ENCODE data around the gene RNF157. TPM values are rescaled to one million over a fixed set of nuclear protein-coding genes. Genes with fewer than 3 reads are reported as not detected.
A peak's percentile ranks its signal among the peaks of the same experiment; 100 is the strongest.

Gene RNF157
- total RNA-seq, 2 donors from 2014 or later = 91.9 to 100 TPM

DNA sequence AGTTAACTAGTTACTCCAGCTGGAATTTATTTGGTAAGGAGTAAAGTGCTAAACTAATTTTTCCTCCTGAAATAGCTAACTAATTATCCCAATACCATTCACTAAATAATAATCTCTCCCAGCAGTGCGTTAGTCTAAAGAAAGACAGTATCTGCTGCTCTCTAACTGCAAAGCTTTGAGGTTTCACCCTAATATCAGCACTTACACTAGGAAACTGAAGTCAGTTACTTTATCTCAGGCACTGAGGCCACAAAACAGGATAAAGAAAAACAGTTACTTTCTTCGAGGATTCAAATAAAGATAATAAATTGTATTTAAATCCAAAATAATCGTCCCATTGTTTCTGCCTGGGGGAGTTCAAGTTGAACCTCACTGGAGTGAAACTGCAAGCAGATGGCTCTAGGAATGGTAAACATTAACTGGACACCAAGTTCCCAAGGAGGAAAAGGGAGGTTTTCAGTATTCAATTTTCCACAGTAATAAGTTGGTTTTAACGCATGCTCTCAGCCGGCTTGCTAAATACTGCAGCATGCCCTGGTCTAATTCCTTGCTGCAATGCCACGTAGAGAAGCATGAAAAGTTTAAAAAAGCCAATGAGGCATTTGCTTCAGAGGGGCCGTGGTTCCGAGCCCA, 79.3 kb downstream of the RNF157 start:
- Mint-ChIP-seq H3K9me3 (no peaks in the 10 kb centered on the region), H3K36me3 (ENCODE audit: insufficient read depth in 2 of 2) (peaks cover 8 to 20% of the 10 kb centered on the region in 2 donors), H3K27ac (no peak overlapping the region), H3K4me3 (no peak overlapping the region), H3K4me1 (ENCODE audit: low read depth) (peaks cover 8% of the 10 kb centered on the region), H3K27me3 (ENCODE audit: low read depth) (no peaks in the 10 kb centered on the region)
- no peak for DNase-seq
- no peak for ATAC-seq (replicated peaks in 1 of 2)

DNA sequence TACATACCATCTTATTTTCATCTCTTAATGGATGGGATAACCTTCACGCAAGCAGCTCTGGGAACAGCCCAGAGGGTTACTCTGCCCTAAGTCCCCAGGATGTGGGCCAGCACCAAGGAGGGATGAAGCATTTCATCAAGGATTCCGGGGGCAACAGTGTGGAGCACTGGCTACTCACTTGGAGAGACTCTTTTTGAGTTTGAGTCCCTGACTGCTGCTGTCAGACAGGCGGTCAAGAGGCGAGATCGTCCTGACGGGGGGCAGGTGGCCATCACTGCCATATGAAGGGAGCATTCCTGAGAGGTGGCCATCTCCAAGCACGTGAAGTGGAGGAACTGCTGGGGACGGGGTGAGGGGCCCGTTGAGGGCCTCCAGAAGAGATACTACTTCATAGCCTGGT, 81.1 kb downstream of the RNF157 start:
- Mint-ChIP-seq H3K27ac (no peak overlapping the region), H3K4me1 (ENCODE audit: low read depth) (peaks cover 8% of the 10 kb centered on the region), H3K9me3 (no peaks in the 10 kb centered on the region), H3K27me3 (ENCODE audit: low read depth) (no peaks in the 10 kb centered on the region), H3K36me3 (ENCODE audit: insufficient read depth in 2 of 2) (peaks cover 8 to 26% of the 10 kb centered on the region in 2 donors), H3K4me3 (no peak overlapping the region)
- ATAC-seq (replicated peaks in 1 of 2) (no peak), DNase-seq (no peak)

DNA sequence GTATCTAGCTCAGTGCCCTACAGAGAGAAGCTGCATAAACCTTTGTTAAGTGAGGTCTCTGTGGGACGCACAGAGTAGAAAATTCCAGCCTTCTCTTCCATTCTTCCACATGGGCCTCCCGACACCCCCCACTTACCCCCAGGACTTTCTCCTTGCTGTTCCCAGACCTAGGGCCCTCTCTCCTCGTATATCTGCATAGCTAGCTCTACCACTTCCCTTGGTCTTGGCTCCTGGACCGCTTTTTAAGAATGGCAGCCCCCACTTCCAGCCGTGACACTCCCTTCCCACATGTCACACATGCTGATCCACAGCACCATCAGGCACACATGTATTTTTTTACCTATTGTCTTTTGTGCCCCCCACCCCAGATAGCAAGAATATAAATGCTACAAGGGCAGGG, 82.5 kb downstream of the RNF157 start:
- peak overlapping the region; percentile 1 for H3K27ac Mint-ChIP-seq
- no peaks in the 10 kb centered on the region for H3K9me3 Mint-ChIP-seq
- H3K4me3 Mint-ChIP-seq = no peak overlapping the region
- no peak for DNase-seq
- no peaks in the 10 kb centered on the region for H3K27me3 Mint-ChIP-seq (ENCODE audit: low read depth)
- no peak for ATAC-seq (replicated peaks in 1 of 2)
- peaks cover 16% of the 10 kb centered on the region for H3K4me1 Mint-ChIP-seq (ENCODE audit: low read depth)
- H3K36me3 Mint-ChIP-seq (ENCODE audit: insufficient read depth in 2 of 2) = peaks cover 8 to 25% of the 10 kb centered on the region in 2 donors

DNA sequence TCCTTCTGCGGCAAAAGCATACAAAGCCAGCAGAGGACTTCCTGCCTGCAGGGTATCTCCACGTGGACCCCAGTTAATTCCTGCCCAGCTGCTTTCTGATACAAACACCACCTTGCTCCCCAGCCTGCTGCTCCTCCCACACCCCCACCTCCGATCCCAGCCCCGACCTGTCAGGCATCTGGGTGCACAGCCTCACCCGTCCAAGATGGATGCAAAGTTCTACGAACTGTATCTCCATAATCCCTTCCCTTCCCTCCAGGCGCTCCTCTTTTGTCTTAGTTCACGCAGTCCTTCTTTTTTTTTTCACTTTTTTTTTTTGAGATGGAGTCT, 83.7 kb downstream of the RNF157 start:
- Mint-ChIP-seq H3K27me3 (ENCODE audit: low read depth) (no peaks in the 10 kb centered on the region), H3K9me3 (no peaks in the 10 kb centered on the region), H3K36me3 (ENCODE audit: insufficient read depth in 2 of 2) (peaks cover 9 to 27% of the 10 kb centered on the region in 2 donors), H3K4me3 (no peak overlapping the region), H3K4me1 (ENCODE audit: low read depth) (peaks cover 28% of the 10 kb centered on the region), H3K27ac (no peak overlapping the region)
- ATAC-seq (replicated peaks in 1 of 2) = no peak
- DNase-seq = no peak

DNA sequence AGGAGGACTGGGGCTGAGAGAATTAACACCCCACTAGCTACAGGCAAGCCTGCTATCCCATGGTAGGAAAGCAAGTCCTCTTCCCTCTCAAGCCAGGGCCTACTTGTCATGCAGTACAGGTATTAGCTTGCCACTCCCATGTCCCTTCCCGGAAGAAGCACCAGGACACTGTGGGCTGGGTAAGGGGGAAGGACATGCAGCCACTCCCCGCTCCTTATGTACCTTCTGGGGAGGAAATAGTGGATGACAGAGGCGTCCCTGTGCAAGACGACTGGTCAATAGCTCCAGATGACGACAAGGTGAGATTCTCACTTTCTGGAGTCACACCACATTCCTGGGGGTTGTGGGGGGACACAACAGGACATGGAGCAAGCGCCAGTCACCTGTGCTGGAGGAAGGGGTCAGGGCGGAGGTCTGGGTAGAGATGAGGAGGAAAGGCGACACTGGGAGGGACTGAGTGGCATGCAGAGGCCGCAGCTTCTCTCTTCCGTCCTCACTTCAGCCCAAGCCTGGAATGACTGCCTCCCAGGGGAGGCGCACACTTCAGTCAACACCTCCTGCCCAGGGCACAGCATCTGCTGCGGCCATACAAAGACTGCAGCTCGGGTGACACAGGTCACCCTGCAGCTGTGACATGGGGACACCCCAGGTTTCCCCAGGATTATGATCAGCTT, 84.2 kb downstream of the RNF157 start:
- no peaks in the 10 kb centered on the region for H3K27me3 Mint-ChIP-seq (ENCODE audit: low read depth)
- H3K36me3 Mint-ChIP-seq (ENCODE audit: insufficient read depth in 2 of 2) = peaks cover 9 to 28% of the 10 kb centered on the region in 2 donors
- no peak overlapping the region for H3K4me3 Mint-ChIP-seq
- DNase-seq (no peak), ATAC-seq (replicated peaks in 1 of 2) (no peak)
- H3K27ac Mint-ChIP-seq = no peak overlapping the region
- H3K9me3 Mint-ChIP-seq = no peaks in the 10 kb centered on the region
- H3K4me1 Mint-ChIP-seq (ENCODE audit: low read depth) = peaks cover 33% of the 10 kb centered on the region

DNA sequence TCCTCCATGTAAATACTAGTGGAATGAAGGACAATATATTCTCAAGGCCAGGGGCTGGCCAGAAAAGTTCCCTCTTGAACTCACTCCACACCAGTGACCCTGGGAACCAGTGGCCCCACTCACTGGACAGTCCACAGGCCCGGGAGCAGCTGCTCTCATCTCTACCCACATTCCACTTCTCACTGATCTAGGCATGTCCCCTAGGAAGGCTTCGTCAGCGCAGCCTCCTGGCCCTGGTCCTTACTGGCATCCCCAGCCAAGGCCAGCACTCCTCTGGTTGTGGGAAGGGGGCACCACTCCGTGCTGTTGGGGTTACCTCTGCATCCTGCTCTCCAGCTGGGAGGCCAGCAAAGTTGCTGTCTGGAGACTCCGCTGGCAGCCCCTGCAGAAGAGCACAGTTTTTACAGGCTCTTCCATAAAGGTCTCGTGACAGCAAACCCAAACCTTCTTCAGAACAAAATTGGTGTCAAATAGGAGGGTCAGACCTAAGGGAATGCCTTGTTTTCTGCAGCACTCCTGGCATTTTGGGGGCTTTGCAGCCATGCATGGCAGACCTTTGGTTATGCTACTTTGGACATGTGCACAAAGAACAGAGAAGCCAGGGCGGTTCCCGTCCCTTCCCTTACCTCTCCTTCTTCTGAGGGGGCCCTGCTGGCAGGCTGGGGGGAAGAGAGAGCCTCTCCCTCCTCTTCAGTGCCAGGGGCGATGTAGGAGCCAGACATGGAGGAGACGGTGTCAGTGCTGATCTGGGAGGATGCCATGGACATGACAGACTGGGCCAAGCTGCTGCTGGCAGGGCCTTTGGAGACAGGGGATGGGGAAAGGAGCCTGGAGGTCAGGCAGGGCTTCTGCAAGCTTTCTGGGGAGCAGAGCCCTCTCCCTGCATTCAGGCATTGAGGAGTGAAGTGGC, 85.1 kb downstream of the RNF157 start:
- Mint-ChIP-seq H3K4me1 (ENCODE audit: low read depth) (peaks cover 34% of the 10 kb centered on the region), H3K4me3 (no peak overlapping the region), H3K9me3 (no peaks in the 10 kb centered on the region), H3K27ac (no peak overlapping the region), H3K27me3 (ENCODE audit: low read depth) (no peaks in the 10 kb centered on the region), H3K36me3 (ENCODE audit: insufficient read depth in 2 of 2) (peaks cover 12 to 28% of the 10 kb centered on the region in 2 donors)
- ATAC-seq (replicated peaks in 1 of 2) (no peak), DNase-seq (no peak)

DNA sequence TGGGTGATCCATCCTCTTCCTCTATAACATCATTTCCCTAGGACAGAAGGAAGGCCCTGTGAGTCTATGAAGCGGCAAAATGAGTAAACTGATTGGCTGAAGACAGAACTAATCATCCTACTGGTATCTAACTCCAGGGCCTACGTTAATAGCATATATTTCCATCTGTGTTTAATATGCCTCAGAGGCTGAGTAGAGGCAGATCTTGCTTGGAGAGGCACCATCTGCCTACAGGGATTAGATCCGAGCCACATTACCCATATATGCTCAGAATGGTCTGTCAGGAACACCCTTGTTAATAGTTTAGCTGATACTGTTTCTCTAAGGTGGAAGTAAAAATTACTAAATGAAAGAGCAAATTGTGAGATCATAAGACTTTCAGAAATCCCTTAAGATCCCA, 86.0 kb downstream of the RNF157 start:
- Mint-ChIP-seq H3K27me3 (ENCODE audit: low read depth) (no peaks in the 10 kb centered on the region), H3K4me3 (no peak overlapping the region), H3K36me3 (ENCODE audit: insufficient read depth in 2 of 2) (peaks cover 12 to 26% of the 10 kb centered on the region in 2 donors), H3K4me1 (ENCODE audit: low read depth) (peaks cover 34% of the 10 kb centered on the region), H3K27ac (peak overlapping the region; percentile 64), H3K9me3 (no peaks in the 10 kb centered on the region)
- ATAC-seq (replicated peaks in 1 of 2) (no peak), DNase-seq (no peak)

DNA sequence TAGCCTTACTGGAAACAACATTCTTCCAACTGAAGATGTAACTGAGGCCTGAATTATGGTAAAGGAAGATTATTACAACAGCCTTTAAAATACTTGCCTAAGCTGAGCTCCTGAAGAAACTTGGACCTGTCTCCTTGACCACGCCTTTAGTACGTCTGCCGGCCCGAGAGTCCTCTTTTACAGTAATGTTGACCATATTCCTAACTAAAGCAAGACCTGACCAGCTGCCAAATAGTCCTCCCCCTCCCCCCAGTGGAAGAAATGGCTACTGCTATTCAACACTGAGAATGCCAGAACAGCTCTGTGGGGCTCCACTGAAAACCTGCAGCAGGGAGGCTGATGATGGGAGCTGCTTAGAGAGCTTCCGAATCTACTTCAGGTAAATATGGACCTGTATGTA, 86.7 kb downstream of the RNF157 start:
- Mint-ChIP-seq H3K27me3 (ENCODE audit: low read depth) (no peaks in the 10 kb centered on the region), H3K27ac (peak overlapping the region; percentile 64), H3K9me3 (no peaks in the 10 kb centered on the region), H3K4me3 (no peak overlapping the region), H3K36me3 (ENCODE audit: insufficient read depth in 2 of 2) (peaks cover 12 to 31% of the 10 kb centered on the region in 2 donors), H3K4me1 (ENCODE audit: low read depth) (peaks cover 34% of the 10 kb centered on the region)
- no peak for ATAC-seq (replicated peaks in 1 of 2)
- DNase-seq = no peak

DNA sequence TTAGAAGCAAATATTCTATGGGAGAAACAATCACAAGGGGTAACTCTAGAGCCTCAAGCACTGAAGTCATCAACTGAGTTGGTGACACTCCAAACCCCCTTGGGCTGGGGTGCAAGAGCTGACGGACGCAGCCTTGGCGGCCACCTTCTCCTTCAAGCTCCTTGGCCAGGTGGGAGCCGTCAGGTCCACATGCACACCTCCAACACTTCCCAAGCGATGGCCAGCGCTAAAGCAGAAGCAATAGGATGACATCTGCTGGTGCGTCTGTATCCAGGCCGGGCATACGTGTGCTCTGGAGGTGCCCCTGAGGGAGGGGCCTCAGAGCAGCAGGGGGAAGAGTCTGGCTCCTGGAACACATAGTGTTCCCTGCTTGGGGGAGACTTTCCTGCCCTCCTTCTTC, 87.1 kb downstream of the RNF157 start:
- Mint-ChIP-seq H3K9me3 (no peaks in the 10 kb centered on the region), H3K4me3 (no peak overlapping the region), H3K27ac (no peak overlapping the region), H3K36me3 (ENCODE audit: insufficient read depth in 2 of 2) (peaks cover 12 to 34% of the 10 kb centered on the region in 2 donors), H3K4me1 (ENCODE audit: low read depth) (peaks cover 34% of the 10 kb centered on the region), H3K27me3 (ENCODE audit: low read depth) (no peaks in the 10 kb centered on the region)
- DNase-seq (no peak), ATAC-seq (replicated peaks in 1 of 2) (no peak)

DNA sequence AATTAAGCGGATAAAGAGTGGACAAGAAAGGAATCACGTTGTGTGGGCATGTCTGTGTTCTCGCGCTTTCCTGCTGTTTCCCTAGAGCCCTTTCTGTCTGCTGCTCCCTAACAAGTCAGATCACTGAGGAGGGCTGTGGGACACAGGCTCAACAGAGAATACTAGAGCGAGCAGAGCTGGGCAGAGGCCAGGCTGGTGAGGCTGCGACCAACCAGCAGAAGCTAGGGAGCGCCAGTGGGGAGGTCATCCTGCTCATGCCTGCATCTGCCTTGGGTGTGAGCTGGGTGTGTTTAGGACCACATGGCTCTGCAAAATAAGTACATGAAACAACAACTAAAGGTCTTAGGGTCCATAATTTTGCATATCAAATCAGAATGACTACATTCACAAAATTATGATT, 87.7 kb downstream of the RNF157 start:
- H3K36me3 Mint-ChIP-seq (ENCODE audit: insufficient read depth in 2 of 2) = peaks cover 10 to 34% of the 10 kb centered on the region in 2 donors
- DNase-seq (no peak), ATAC-seq (replicated peaks in 1 of 2) (no peak)
- H3K27me3 Mint-ChIP-seq (ENCODE audit: low read depth) = no peaks in the 10 kb centered on the region
- H3K27ac Mint-ChIP-seq = peak overlapping the region; percentile 70
- no peaks in the 10 kb centered on the region for H3K9me3 Mint-ChIP-seq
- H3K4me3 Mint-ChIP-seq = no peak overlapping the region
- H3K4me1 Mint-ChIP-seq (ENCODE audit: low read depth) = peaks cover 34% of the 10 kb centered on the region

DNA sequence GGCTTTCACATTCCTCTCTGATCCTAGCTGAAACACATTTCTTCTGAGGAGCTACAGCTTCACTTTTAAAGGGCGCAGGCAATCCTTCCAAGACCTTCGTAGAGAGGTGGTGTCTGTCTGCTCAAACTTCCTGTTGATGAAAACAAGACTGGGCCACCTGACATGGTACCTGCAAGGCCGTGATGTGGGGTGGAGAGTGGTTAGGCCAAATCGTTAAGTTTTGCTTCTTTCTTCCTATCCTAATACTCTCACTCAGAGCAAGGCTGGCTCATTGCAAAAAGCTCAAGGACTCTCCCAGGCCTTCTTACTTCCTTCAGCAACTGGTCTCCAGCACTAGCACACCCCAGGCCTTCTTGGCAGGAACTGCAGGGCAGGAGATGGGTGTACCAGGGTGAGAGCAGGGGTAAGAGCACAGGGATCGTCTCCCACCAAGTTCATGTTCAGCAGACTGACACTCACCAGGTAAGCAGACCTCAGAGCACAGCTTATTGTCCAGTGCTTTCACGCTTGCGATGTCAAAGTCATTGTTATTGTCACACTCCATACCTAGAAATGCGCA, 88.3 kb downstream of the RNF157 start:
- no peak for ATAC-seq (replicated peaks in 1 of 2)
- peak overlapping the region; percentile 70 for H3K27ac Mint-ChIP-seq
- peaks cover 6 to 32% of the 10 kb centered on the region in 2 donors for H3K36me3 Mint-ChIP-seq (ENCODE audit: insufficient read depth in 2 of 2)
- H3K4me3 Mint-ChIP-seq = no peak overlapping the region
- H3K9me3 Mint-ChIP-seq = no peaks in the 10 kb centered on the region
- no peaks in the 10 kb centered on the region for H3K27me3 Mint-ChIP-seq (ENCODE audit: low read depth)
- peaks cover 34% of the 10 kb centered on the region for H3K4me1 Mint-ChIP-seq (ENCODE audit: low read depth)
- no peak for DNase-seq

DNA sequence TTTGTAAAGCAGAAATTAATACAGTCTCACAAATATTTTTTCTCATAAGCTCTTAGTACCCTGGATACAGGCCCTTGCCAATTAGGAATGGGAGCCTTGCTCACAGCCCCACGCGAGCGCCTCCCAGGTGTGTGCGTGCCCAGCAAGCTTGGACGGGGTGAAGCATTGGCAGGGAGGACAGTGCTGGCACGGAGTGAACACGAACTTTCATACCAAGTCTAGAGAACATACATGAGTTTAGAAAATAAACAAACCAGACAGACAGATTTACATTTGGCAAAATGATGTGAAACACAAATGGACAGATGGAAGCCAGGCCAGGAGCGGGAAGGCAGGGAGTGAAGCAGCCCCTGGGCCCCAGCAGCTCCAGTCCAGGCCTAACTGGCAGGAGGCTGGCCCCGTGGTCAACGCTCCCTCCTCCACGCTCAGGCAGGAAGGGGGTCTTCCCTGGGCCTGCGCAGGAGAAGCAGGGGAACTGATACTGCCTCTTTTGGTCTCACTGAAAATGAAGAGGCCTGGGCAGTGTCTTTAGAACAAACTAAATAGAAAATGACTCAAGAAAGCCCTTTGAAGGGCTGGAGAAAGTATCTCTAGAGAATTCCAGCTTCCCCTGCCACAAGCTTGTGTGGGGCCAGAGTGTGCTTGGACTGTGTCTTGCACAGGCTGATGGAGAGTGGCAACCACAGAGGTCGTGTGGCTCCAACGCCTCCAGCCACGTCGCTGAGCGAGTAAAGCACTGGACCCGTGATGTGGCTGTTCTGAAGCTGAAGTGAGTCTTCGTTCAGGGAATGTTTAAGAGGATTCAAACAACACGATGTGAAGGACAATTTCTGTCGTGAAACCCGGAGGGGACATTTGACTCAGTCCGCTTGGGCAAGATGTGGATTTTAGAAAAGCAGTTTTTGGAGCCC, 89.3 kb downstream of the RNF157 start:
- ATAC-seq (replicated peaks in 1 of 2) (no peak), DNase-seq (no peak)
- no peaks in the 10 kb centered on the region for H3K9me3 Mint-ChIP-seq
- peaks cover 44% of the 10 kb centered on the region for H3K4me1 Mint-ChIP-seq (ENCODE audit: low read depth)
- H3K27ac Mint-ChIP-seq = peak overlapping the region; percentile 85
- H3K36me3 Mint-ChIP-seq (ENCODE audit: insufficient read depth in 2 of 2) = peaks cover 6 to 29% of the 10 kb centered on the region in 2 donors
- H3K4me3 Mint-ChIP-seq = no peak overlapping the region
- H3K27me3 Mint-ChIP-seq (ENCODE audit: low read depth) = no peaks in the 10 kb centered on the region
